GM12872 (cell line): ENCODE measurements around the gene MAP7.

Experiments
- CTCF ChIP-seq: IDR thresholded peaks from 3 replicates; pipeline ENCODE4 v1.5.1; 2011; ENCODE audit warnings: low read depth, mild to moderate bottlenecking, low read length, moderate library complexity; ENCODE audit not compliant: insufficient read depth

The MAP7 gene

GRCh38 chr6:136521911-136522310 lies 28.3 kb downstream of the MAP7 start:
- TF ChIP-seq CTCF, result no peak

GRCh38 chr6:136521427-136521826 lies 28.8 kb downstream of the MAP7 start:
- no peak for TF ChIP-seq CTCF

- TF ChIP-seq CTCF, result no peak
These were observed 29.7 kb downstream of the MAP7 start for GRCh38 chr6:136520517-136520916.

- no peak for TF ChIP-seq CTCF
These were observed 32.6 kb downstream of the MAP7 start for GRCh38 chr6:136517582-136517981.

- no peak for TF ChIP-seq CTCF
These were observed 33.2 kb downstream of the MAP7 start for GRCh38 chr6:136517002-136517401.

GRCh38 chr6:136514591-136514990 lies 35.6 kb downstream of the MAP7 start:
- TF ChIP-seq CTCF, result no peak

GRCh38 chr6:136511926-136512325 lies 38.3 kb downstream of the MAP7 start:
- no peak for TF ChIP-seq CTCF

- no peak for TF ChIP-seq CTCF
These were observed 38.8 kb downstream of the MAP7 start for GRCh38 chr6:136511397-136511796.
